ENCODE results near the gene MRPS34.
A peak's percentile ranks its signal among the peaks of the same experiment; 100 is the strongest.

MRPS34 gene

GRCh38 chr16:1774448-1774780 is 1.5 kb upstream of the MRPS34 start:
- Histone ChIP-seq H4K20me1 (ENCODE audit: insufficient read depth, low read length) (no peaks in the 10 kb centered on the region), H2AFZ (ENCODE audit: low read length) (no peak overlapping the region), H3K9me2 (ENCODE audit: low read depth, low read length) (no peaks in the 10 kb centered on the region), H3K36me3 (ENCODE audit: insufficient read depth, low read length) (peaks cover 48% of the 10 kb centered on the region), H3K27me3 (ENCODE audit: insufficient read depth, low read length) (no peaks in the 10 kb centered on the region), H3K4me1 (ENCODE audit: insufficient read depth, low read length, severe bottlenecking) (peaks cover 22% of the 10 kb centered on the region), H3K79me2 (ENCODE audit: insufficient read depth, low read length) (0 out of 2 replicates have a peak, but pooled peaks cover 3% of the 10 kb centered on the region), H3K27ac (ENCODE audit: low read depth, low read length, poor library complexity, severe bottlenecking) (no peak overlapping the region), H3K4me3 (ENCODE audit: low read depth, low read length, poor library complexity, severe bottlenecking) (peak overlapping the region; percentile 85), H3K9me3 (ENCODE audit: low read length) (no peaks in the 10 kb centered on the region), H3K4me2 (ENCODE audit: low read length) (peak overlapping the region; percentile 91), H3F3A (ENCODE audit: insufficient read depth, low read length) (no peaks in the 10 kb centered on the region), H3K9ac (ENCODE audit: low read length) (peak overlapping the region; percentile 88; the same call in 1 of the 2 replicates)
- TF ChIP-seq CTCF (IDR thresholded peaks at IDR 0.05; ENCODE audit: low read length) (no peak), EZH2 (IDR thresholded peaks at IDR 0.05; ENCODE audit: borderline replicate concordance, low read length) (no peak)

DNA sequence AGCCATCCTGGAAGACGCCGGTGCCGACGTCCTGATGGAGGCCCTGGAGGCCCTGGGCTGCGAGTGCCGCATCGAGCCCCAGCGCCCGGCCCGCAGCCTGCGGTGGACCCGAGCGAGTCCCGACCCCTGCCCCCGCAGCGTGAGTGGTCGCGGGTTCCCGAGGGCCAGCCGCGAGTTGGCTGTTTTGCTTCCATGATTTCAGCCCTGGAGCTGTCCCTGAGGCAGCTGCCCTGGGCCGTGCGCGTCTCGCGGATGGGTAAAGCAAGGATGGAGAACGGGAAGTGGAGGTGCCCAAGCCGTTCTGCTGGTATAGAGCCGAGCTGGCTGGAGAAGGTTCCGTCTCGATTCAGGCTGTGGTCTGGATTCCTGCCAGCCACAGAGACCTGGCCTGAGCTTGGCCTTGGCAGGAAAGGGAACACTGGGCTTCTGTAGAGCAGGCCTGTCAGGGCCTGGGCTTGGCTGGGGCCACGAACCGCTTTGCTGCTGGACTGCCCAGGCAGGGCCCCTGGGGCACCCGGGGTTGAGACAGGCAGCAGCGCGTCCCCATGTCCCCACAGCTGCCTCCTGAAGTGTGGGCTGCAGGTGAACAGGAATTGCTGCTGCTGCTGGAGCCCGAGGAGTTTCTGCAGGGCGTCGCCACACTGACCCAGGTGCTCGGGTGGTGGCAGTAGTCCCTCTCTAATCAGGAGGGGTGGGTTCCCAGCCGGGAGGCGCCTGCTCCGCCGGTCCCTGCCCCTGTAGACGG is 941 bp upstream of the MRPS34 start:
- peaks cover 22% of the 10 kb centered on the region for H3K4me1 ChIP-seq (ENCODE audit: insufficient read depth, low read length, severe bottlenecking)

DNA sequence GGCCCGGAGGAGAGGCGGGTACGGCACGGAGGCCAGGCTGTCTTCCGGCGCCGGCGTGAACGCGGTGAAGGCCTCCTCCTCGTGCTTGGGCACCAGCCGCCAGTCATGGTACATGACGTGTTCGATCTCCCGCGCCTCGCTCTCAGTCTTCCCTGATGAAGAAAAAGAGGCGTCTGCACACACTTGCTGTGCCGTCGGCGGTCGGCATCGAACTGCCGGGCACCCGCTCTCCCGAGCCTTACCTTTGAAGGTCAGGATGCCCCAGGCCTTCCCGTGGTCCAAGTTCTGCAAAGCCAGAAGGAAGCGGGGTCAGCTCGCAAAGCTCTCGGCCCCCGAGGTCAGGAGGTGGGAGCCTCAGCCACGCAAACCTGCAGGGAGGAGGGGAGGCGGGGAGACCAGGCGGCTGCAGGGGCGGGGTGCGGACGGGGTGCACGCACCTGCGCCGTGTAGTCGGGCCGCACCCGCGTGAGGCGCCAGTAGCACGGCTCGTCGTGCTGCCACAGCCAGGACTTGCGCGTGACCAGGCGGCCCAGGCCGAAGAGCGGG is 499 bp downstream of the MRPS34 start, which contains the start of gene EME2:
Gene EME2, plus strand, starts transcription at position 449 of the 546 bp plus-strand sequence. CDS start 418 bp downstream, outside the sequence.
- TF ChIP-seq EZH2 (IDR thresholded peaks at IDR 0.05; ENCODE audit: borderline replicate concordance, low read length), result no peak
- TF ChIP-seq CTCF (IDR thresholded peaks at IDR 0.05; ENCODE audit: low read length), result no peak
- no peaks in the 10 kb centered on the region for H3F3A ChIP-seq (ENCODE audit: insufficient read depth, low read length)
- peaks cover 22% of the 10 kb centered on the region for H3K4me1 ChIP-seq (ENCODE audit: insufficient read depth, low read length, severe bottlenecking)
- H3K9me3 ChIP-seq (ENCODE audit: low read length), result no peaks in the 10 kb centered on the region
- no peaks in the 10 kb centered on the region for H3K27me3 ChIP-seq (ENCODE audit: insufficient read depth, low read length)
- peak within 1 kb of the TSS; percentile 85 for H3K4me3 ChIP-seq (ENCODE audit: low read depth, low read length, poor library complexity, severe bottlenecking)
- H3K9me2 ChIP-seq (ENCODE audit: low read depth, low read length), result no peaks in the 10 kb centered on the region
- peak within 1 kb of the TSS; percentile 91 for H3K4me2 ChIP-seq (ENCODE audit: low read length)
- peaks cover 43% of the 10 kb centered on the region for H3K36me3 ChIP-seq (ENCODE audit: insufficient read depth, low read length)
- H2AFZ ChIP-seq (ENCODE audit: low read length), result no peak within 1 kb of the TSS
- peak within 1 kb of the TSS; percentile 83 for H3K27ac ChIP-seq (ENCODE audit: low read depth, low read length, poor library complexity, severe bottlenecking)
- 0 out of 2 replicates have a peak, but pooled peaks cover 3% of the 10 kb centered on the region for H3K79me2 ChIP-seq (ENCODE audit: insufficient read depth, low read length)
- H4K20me1 ChIP-seq (ENCODE audit: insufficient read depth, low read length), result no peaks in the 10 kb centered on the region
- peak within 1 kb of the TSS; percentile 88 for H3K9ac ChIP-seq (ENCODE audit: low read length)

More for the DNA sequence above, 941 bp upstream of the MRPS34 start:
- Histone ChIP-seq H3K4me3 (ENCODE audit: low read depth, low read length, poor library complexity, severe bottlenecking) (peak overlapping the region; percentile 85), H3K4me2 (ENCODE audit: low read length) (peak overlapping the region; percentile 91), H3K36me3 (ENCODE audit: insufficient read depth, low read length) (peaks cover 44% of the 10 kb centered on the region), H3F3A (ENCODE audit: insufficient read depth, low read length) (no peaks in the 10 kb centered on the region), H3K9ac (ENCODE audit: low read length) (peak overlapping the region; percentile 88), H3K9me3 (ENCODE audit: low read length) (no peaks in the 10 kb centered on the region), H3K27me3 (ENCODE audit: insufficient read depth, low read length) (no peaks in the 10 kb centered on the region), H2AFZ (ENCODE audit: low read length) (no peak overlapping the region), H4K20me1 (ENCODE audit: insufficient read depth, low read length) (no peaks in the 10 kb centered on the region), H3K79me2 (ENCODE audit: insufficient read depth, low read length) (0 out of 2 replicates have a peak, but pooled peaks cover 3% of the 10 kb centered on the region), H3K27ac (ENCODE audit: low read depth, low read length, poor library complexity, severe bottlenecking) (no peak overlapping the region), H3K9me2 (ENCODE audit: low read depth, low read length) (no peaks in the 10 kb centered on the region)
- TF ChIP-seq EZH2 (IDR thresholded peaks at IDR 0.05; ENCODE audit: borderline replicate concordance, low read length) (no peak), CTCF (IDR thresholded peaks at IDR 0.05; ENCODE audit: low read length) (no peak; the same call in 1 of the 2 replicates)

All from OCI-LY1 (cell line).